Germinal center (tissue), 1 donor: ENCODE results near the gene SLC4A1AP.
"Not testable (repeated sequence)": the region's sequence is repeated elsewhere in the genome, so short reads cannot be mapped to it uniquely, and the experiment has no call there.

Experiments used
- DNase-seq: peaks from one replicate; pipeline ENCODE4 v3.0.0; 2012; ENCODE audit warnings: mixed read lengths, low spot score

The SLC4A1AP gene

DNA sequence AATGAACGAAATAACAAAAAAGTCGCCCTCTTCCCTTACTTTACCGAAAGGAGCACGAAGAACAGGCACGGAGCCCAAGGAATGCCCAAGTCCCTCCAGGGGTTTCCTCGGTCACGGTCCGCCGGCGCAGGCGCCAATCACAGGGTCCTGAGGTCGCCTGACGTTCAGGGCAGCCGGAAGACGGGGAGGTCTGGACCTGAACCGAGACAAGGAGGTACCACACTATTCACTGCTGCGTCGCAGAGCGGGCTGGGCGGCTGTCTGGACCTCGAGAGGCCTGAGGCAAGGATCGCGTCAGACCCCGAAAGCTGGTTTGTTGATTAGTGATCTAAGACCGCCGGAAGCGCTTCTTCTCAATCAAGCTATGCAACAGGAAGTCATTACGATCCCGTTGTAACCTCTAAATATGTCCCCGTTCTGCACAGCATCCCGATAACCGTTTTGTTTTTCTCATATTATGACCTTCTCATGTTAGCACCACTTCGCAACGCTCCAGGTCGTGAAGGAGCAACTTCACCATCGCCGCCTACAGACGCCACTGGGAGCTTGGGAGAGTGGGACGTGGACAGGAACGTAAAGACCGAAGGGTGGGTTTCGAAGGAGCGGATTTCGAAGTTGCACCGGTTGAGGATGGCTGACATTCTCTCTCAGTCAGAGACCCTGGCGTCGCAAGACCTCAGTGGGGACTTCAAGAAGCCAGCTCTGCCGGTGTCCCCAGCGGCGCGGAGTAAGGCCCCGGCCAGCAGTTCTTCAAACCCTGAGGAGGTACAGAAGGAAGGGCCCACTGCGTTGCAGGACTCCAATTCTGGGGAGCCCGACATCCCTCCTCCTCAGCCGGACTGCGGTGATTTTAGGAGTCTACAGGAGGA, at the start of gene SLC4A1AP, which contains the start of gene SUPT7L:
Gene SLC4A1AP (plus strand): TSS at position 605 of the 869 bp plus-strand sequence. CDS start 26 bp downstream, at position 631.
Gene SUPT7L (minus strand): TSS at position 330 of the 869 bp plus-strand sequence. CDS start 1,422 bp downstream, outside the sequence.
- peak; percentile 72 for DNase-seq

GRCh38 chr2:27613985-27614384, 49.7 kb upstream of the SLC4A1AP start:
- no peak for DNase-seq

GRCh38 chr2:27615316-27615715, 48.4 kb upstream of the SLC4A1AP start:
- no peak for DNase-seq

DNA sequence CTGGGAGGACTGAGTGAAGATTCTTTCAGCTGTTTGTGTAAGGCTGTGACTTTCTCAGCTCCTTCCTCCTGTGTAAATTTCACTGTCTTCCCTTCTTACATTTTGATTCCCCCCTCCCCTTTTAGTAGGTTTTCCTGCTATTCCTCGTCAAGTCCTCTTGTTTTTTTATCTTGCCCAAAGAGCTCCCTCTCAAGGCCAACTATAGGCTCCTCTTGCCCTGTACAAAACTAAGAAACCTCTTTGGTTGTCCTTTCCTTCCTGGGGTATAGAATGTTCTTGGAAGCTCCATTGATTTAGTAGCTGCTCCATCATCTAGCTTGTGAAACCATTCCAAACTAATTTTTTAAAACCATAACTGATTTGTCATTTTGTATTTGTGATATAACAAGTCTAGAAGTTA, 42.2 kb upstream of the SLC4A1AP start:
- DNase-seq: no peak

DNA sequence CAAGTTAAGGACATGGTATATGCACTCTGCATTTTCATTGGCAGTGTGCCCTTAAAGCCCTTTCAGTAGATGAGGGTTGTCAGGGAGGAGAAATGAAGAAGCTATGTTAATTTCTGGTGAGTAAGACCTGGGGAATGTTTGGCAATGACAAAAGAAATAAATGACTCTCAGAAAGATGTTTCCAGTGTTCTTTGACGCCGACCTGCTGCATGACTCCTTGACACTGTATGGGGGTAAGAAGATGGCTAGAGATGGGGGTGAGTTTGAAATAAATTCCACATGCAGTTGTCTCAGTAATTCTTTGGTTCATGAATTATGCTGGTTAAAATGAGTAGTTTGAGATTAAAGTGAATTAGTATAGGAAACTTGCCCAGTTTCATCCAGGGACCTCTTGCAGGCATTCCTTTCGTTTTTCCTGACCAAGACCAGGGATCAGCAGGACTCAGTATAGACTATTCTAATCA, 40.7 kb upstream of the SLC4A1AP start:
- DNase-seq: no peak

DNA sequence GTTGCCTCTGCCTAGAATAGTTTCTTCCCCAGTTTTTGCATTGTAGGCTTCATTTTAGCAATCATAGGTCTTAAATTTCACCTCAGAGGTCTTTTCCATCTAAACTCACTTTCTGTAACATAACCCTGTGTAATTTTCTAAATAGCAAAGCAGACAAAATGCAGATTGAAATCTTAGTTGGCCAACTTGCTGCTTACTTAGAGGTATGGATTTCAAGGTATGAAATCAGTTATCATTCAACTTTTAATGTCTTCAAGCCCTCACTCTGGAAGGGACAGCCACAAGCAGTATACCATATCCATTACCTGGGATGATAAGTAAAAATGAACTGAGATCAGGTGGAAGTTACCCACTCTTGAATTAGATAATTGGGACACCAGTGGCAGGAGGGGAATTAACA, 38.7 kb upstream of the SLC4A1AP start:
- DNase-seq: no peak

DNA sequence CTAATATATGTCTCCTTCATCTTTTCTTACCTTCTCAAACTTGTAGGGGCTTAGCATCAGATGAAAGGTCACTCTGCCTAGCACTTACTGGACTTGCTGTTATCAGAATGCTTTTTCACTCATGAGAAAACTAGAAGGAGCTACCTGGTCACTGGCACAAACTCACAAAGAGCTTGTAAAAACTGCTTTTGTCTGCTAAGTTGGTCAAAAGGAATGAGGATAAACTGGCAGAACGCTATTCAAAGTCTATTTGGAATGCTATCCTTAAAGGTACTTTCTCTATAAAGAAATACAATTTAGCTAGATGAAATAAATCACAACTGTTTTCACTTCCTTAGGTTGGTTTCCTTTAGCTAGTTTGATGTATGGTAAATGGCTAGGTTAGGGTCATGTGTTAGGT, 37.4 kb upstream of the SLC4A1AP start:
- not testable (repeated sequence) for DNase-seq

DNA sequence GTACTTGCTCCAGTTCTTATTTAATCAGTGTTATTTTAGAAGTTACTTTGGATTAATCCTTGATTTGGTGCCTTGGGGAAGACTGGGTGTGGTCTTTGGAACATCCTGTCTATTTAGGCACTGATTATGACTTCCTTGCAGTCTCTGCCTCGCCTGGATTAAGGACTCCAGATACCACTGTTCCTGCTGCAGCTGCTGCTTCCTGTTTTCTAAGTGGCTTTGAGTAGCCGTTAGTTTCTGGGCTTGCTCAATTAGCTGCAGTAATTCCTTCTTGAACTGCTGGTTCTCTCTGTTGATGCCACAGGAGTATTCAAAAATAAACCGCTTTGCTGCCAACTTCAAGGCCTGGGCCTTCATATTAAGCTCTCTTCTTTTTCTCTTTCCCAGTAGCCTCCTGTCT, 36.8 kb upstream of the SLC4A1AP start:
- not testable (repeated sequence) for DNase-seq

- no peak for DNase-seq
These were observed 35.5 kb upstream of the SLC4A1AP start for GRCh38 chr2:27627963-27628766.

DNA sequence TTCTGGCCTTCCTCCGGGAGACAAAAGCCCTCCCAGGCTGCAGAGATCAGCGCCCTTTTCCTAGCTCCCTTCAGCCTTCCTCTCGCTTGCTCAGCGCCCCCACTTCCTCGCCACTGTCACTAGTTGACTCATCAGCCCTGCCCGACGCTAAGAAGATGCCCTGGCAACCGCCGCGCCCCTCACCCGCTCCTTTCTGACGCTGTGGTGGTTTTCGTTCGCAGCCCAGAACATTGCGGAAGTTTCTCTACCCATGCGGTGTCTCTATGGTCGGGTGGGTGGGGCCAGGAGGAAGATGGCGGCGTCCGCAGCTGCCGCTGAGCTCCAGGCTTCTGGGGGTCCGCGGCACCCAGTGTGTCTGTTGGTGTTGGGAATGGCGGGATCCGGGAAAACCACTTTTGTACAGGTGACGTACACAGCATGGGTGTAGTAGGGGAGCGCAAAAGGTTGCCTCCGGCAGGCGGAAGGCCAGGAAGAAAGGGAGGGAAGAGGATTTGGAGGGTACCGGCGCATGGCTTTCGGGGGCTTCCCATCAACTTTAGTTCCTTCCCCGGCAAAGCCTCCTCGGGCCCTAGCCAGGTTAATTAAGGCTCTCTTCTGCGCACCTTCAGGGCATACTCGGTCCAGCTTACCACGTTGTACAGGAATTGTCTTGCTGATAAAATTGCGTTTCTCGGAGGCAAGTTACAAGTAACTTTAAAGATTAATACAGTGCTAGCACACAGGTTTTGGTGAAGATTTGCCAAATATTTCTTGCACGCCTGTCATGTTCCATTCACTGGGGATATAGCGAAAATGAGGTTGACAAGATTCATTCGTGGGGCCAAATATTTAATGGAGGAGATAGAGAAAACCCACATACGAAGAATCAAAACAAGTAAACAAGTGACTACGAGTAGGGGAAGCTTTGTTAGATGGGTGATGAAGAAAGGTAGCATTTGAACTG, 34.7 kb upstream of the SLC4A1AP start, which contains the start of the genes CCDC121 and GPN1:
Gene CCDC121 (minus strand): TSS at position 246 of the 943 bp plus-strand sequence. CDS start 1,213 bp downstream, outside the sequence.
Gene GPN1 (plus strand): TSS at position 284 of the 943 bp plus-strand sequence. CDS start 9 bp downstream, at position 293.
- peak; percentile 93 for DNase-seq

DNA sequence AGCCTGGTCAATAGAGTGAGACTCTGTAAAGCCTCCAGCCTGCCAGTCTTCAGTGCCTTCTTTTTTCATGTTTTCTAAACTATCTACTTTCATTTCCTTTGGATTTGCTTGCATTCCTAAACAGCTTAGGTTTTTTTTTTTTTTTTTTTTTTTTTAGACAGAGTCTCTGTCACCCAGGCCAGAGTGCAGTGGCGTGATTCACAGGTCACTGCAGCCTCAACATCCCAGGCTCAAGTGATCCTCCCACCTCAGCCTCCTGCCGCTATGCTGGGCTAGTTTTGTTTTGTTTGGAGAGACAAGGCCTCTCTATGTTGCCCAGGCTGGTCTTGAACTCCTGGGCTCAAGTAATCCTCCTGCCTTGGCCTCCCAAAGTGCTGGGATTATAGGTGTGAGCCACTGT, 33.4 kb upstream of the SLC4A1AP start:
- DNase-seq: not testable (repeated sequence)

- DNase-seq: no peak
These were observed 29.4 kb upstream of the SLC4A1AP start for GRCh38 chr2:27634291-27634690.

GRCh38 chr2:27636766-27637165, 26.9 kb upstream of the SLC4A1AP start:
- no peak for DNase-seq

DNA sequence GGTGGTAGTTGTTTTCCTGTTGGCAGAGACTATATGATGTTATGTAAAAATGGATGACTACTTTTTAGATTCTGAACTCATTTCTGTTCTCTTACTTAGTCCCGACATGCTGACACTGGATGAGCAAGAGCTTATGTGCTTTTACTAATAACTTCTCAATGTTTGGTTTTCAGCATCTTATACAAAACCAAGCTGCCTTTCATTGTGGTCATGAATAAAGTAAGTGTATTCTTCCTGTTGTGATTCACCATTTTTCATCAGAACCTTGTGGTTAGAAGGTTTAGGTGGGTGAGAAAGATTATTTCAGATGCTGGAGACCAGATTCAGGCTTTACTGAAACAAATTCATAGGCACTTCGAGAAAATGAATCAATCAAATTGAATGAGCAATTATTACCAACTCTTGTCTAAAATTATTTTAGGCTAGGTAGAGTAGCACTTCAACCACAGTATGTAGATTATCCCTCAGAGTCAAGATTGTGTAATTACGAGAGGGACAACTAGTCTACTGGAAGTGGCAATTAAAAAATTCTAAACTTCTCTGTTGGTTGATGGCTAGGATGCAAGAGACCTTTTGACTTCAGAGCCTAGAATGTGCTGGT, 25.6 kb upstream of the SLC4A1AP start:
- no peak for DNase-seq

DNA sequence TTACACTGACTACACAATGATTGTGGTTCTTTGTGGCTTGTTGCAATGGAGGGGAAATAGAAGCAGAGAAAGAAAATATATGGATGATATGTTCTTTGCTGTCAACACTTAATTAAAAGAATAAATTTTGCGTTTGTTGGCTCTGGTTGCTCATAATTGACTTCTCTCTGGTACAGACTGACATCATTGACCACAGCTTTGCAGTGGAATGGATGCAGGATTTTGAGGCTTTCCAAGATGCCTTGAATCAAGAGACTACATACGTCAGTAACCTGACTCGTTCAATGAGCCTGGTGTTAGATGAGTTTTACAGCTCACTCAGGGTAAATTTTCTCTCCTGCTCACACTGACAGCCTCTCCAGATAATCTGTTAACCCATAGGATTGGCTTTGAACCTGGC, 25.0 kb upstream of the SLC4A1AP start:
- DNase-seq: no peak

- no peak for DNase-seq
These were observed 22.9 kb upstream of the SLC4A1AP start for GRCh38 chr2:27640722-27641245.

DNA sequence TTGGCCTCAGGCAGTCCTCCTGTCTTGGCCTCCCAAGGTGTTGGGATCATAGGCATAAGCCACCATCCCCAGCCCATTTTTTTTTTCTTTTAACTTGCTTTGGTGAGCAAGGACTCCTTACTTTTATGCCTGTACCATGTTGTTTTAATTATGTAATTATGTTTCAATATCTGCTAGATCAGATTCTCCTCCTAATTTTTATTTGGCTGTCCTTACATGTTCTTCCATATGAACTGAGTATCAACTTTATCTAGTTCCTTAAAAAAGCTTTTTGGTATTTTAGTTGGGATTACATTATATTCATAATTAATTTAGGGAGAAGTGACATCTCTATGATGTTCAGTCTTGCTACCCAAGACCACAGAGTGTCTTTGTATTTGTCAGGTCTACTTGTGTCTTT, 18.5 kb upstream of the SLC4A1AP start:
- no peak for DNase-seq

GRCh38 chr2:27647289-27647688, 16.4 kb upstream of the SLC4A1AP start:
- DNase-seq: no peak

DNA sequence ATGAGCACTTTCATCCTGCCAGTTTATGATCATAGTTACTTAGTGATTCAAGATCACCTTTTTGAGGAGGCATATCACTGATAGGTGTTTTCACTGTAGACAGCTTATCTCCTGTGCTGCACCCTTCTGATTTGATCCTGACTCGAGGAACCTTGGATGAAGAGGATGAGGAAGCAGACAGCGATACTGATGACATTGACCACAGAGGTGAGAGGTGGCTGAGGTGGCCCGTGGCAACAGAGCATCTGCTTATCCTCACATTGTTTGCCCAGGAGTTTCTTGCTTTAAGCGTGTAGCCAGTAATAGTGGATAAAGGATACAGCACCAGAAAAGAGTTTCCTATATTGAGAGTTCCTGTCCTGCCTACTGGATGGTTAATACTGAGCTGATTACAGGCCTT, 16.0 kb upstream of the SLC4A1AP start:
- no peak for DNase-seq

DNA sequence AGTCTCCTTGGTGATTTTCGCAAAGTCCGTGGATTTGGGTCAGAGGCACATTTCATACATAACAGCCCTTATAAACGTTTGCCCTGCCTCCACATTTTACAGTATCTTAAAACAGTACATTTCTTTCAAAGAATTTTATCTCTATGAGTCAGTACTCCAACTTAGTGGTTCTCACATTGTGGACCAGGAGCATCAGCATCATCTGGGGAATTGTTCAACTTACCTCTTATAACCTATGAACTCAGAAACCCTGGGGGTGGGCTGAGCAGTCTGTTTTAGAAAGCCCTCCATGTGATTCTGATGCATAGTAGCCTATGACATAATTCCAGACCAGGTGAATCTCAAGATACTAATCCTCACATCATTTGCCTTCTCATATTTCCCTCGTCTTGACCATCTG, 12.6 kb upstream of the SLC4A1AP start:
- DNase-seq: no peak

DNA sequence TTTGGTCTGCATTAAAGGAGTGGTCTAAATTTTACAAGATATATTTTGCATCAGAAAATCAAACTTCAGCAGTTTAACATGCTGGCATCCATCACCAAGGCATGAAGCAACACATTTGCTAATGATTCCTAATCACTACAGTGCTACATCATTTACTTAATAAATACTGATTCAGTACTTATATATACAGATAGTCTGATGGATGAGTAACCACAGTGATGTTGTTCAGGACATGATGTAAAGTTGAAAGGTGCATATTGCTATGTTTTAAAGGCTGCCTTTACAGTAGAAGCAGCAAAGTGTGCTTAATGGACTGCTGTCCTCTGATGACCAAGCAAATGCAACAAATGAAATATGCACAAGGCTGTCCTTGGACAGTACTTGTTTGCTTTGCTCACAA, 11.3 kb upstream of the SLC4A1AP start:
- no peak for DNase-seq
